ENCODE measurements around the gene RHEX.

RHEX gene

DNA sequence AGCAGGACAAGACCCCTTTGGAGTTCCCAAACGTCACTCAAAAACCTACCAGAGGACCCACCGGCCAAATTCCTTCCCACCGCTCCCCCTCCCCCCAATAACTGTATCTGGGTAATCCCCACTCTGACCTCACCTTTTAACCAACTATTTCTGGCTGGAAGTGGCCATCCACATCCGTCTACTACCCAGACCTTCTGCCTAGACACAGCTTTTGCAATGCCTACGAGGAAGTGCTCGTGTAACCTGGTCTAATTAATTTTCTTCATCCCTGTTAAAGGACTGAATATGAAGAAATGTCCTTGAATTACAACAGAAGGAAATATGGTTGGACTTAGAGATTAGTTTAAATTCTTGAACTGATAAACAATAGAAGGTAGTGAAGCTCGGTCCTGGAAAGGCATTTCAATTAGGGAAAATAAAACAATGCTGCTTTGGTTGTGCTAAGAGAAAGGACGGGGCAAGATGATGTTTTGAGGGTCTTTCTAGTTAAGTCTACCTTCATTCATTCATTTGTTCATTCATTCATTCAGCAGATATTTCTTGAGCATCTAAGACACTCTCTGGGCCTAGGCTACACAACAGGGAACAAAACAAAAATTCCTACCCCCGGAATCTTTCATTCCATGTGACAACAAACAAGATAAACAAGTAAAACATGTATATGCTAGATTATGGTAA, 45.4 kb downstream of the RHEX start:
- no peak for DNase-seq

DNA sequence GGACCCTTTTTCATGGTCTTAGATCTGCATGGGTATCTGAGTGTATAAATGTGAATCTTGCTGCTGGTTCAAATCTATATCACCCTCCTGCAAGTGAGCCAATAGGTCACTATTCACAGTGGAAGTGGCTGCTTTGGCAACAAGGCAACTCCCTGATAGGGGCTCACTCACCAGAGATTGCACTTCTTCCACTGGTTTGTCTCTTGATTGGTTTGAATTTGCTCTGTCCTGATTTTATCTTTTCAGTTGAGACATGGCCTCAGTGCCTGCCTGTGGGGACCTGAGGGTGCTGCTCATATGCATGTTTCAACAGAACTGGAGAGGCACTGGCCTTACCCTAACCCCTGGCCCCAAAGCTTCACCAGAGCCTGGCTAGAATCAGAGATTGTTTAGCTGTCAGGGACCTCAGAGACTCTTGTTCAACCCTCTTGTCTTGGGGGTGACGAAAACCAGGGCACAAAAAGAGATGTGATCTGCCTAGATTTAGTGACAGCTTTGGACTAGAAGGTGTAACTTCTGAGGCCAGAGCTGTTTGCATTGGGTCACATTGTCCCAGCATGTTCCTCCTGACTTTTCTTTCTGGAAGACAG, 47.3 kb downstream of the RHEX start:
- DNase-seq, result no peak

DNA sequence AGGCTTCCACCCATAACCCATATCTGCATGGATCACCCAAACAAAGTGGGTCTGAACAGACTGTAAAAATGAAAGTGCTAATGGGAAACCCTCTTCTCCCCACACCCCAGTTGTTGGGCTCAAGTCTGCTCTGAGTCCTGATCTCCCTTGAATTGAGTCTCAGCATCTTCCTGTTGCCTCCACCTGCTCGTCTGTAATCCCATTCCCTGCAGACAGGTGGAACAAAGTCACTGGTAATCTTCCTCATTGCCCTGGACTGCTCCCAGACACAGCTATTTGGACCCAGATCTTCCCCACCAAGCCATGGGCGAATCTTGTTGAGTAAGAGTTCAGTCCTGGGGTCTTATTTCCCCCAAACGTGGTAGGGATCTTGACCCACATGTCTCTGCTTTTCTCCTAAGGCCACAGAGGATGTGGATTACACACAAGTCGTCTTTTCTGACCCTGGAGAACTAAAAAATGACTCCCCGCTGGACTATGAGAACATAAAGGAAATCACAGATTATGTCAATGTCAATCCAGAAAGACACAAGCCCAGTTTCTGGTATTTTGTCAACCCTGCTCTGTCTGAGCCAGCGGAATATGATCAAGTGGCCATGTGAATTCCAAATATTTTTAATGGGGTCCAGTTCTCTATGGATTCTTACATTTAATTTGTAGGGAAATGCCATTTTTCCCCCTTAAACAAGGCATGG, 48.5 kb downstream of the RHEX start:
- no peak for DNase-seq

DNA sequence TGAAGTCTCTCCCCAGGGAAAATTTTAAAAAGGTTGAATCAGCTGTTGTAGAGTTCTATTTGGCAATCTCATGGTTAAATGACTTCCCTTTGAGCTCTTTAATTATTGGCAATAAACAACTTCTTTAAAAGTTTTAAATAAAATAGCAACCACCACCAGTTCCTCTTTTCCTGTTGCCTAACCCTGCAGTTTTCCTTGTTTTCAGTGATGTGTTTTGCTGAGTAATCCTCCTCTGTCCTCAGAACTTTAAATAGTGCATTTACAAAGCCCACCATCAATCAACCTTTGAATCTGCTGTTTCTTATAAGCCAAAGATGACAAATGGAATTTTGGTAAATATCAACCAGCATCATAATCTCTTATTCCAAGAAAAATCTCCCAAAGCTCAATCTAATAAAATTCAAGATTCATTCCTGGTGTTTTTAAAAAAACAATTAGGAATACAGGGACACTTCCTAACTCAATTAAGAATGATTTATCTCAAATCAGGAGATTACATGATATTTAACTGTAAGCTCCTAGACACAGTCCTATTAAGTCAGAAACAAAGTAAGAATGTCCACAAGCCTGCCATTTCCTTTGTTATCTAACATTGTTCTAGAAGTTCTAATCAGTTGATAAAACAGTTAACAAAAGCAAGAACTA, 49.4 kb downstream of the RHEX start:
- DNase-seq, result no peak

DNA sequence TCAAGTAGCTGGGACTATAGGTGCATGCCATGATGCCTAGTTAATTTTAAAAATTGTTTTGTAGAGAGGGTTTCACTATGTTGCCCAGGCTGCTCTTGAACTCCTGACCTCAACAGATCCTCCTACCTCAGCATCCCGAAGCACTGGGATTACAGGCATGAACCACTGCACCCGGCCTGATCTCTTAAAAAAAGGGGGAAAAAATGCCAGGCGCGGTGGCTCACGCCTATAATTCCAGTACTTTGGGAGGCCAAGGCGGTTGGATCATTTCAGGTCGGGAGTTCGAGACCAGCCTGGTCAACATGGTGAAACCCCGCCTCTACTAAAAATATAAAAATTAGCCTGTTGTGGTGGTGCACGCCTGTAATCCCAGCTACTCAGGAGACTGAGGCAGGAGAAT, 51.0 kb downstream of the RHEX start:
- no peak for DNase-seq

DNA sequence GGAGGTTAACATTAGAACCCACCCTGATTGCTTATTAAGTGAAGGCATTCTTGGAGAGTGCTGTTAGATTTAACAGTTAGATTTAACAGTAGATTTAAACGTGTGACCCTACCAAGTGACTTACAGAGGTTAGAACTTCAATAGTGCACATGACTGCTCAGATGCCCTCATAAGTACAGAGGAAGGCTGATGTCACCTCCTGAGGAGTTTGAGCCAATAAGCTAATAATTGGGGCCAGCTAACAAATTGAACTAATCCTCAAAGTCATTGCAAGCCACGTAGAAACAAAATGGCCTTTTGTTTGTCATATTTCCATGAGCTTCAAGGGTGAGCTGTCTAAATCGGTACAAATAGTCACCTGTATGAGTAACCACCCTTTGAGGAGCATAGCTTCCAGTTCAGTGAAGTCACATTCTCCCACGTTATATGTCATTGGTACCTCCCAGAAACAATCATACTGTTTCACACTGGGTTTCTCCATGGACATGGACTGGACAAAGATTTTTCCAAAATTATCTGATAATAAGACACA, 52.6 kb downstream of the RHEX start:
- no peak for DNase-seq

DNA sequence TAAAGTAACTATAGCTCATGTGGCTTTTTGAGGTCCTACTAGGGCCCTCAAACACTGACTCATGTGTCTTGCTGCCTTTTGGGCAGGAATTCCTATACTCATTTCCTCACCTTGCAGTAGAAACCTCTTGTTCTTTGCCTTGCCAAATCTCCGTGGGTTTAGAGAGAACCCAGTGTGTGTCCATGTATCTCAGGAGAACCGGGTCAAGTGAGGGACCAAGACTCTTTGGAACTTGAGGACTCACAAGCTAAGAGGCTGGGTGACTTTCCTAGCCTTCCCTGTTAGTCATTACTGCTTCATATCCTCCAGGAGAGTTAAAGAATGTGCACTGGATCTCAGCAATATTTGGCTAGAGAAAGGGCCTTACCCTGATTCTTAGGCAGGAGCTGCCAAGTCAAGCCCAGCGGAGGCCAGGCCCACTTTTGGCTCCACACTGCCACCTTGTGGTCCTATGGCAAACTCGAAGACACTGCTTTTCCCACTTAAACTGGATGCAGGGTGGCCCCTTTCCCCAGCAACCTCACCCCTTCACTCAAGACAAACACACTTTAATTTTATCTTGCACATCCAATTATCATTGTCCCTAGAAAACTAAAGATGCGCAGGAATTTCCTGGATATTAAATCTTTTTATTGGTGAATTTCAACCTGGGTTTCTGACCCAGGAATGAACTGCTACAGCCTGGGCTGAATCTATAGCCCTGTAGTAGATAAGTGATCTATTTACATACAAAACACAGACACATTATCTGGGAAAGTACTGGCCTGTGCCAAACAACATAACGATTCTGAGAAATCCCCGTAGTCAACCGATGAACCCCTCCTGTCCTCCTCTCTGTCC, 53.6 kb downstream of the RHEX start:
- DNase-seq, result peak; percentile 46

DNA sequence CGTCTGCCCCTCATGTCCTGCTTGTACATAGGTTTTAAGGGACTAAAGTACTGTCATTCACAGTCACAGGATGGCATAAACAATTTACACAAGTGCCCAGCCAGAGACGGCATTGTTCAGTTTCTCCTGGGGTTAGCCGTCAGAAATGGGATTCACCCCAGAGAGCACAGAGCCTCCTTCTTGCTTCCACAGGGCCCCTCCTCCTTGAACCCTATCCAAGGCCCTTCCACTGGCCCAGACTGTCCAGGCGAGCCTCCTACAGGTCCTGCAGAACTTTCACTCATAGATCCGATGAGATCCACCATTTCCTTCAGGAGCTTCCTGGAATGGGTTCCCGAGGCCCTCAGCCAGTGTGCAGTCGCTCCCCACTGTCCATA, 54.2 kb downstream of the RHEX start:
- no peak for DNase-seq

DNA sequence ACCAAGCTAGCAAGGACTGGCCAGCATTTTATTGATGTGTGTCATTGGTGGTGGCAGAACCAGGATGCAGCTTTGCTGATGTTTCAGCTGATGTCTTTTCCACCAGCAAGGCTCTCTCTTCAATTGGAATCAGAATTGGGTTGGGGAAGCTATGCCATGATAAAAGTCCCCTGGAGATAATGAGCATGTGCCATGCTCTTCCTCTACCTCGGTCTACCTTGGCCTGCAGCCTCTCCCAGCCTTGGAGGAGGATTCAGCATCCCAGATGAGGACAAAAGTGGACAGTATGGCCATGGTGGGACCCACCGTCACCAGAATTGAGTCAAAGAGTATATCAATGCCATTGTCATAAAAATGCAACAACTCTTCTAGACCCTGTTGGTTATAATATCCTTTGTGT, 55.7 kb downstream of the RHEX start:
- DNase-seq, result no peak

DNA sequence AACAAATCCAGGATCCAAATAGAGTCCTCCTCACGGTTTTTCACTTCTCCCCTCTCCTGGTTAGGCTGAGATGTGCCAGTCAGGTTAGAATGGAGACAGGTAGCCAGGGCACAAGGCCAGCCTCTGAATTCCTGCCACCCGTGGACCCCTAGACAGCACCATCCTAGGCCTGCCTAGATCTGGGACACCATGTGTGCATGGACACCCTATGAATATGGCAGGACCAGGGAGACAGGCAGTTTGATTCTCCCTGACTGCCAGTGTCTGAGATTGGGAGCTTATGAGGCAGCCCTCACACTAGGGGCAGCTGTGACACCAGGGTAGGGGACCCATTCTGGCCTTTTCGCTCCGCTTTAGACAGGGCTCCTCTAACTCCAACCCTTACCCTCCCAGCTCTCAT, 56.7 kb downstream of the RHEX start:
- no peak for DNase-seq

DNA sequence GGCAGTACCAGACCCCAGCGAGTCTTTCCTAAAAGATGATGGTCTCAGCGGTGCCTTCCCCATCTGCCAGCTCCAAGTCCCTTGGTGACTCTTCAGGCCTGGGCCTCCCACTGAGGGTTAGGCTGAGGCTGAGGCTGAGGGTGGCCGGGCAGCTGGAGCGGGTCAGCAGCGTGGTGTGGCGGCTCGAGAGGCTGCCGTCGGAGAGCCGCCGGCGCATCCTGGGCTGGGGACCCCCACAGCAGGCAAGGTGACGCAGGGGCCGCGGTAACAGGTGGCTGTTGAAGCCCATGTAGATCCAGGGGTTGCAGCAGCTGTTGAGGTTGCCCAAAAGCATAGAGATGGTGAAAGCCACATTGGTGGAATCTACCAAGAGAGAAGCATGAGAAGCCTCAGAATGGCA, 57.2 kb downstream of the RHEX start:
- no peak for DNase-seq

DNA sequence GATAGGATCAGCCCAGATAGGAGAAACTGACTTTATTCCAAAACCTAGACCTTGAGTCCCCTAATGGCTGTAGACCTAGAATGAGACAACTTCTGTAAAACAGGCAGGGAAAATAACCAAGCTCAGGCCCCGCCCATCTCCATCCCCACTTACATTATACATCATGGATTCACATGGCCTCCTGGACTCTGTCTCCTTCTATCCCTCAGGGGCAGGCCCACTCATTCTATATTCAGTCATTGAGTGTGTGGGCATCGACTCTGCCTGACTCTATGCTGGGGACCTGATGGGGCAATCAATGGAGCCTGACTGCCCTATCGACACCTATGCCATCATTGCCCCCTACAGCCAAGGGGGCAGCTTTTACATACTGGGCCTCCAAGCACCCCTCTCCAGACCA, 57.8 kb downstream of the RHEX start:
- DNase-seq, result no peak

DNA sequence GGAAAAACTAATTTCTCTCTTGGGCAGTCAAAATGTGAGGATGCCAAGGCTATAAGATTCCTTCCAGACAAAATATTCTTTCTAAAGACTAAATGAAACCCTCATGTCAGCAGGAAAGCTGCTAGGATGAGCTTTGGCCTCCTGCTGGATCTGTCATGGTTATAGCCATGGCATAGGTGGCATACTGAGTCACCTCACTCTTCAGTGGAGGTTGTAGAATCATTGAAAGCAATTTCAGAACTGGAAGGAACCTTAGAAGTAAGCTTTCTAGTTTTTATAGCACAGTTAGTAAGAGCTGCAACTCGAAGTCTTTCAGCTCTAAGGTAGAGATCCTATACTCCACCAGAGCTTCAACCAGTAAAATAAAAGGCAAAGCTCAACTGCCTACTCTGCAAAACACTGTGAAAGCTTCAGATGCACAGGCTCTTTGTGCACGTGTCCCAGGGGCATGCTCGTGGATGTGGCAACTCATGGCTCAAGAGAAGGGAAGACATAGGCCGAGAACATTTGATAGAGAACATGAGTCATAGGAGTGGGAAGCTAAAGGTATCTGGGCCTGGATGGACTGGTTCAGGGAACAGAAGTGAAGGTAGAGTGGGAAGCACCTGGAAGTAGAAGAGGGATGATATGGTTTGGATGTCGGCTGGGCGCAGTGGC, 58.4 kb downstream of the RHEX start:
- no peak for DNase-seq

DNA sequence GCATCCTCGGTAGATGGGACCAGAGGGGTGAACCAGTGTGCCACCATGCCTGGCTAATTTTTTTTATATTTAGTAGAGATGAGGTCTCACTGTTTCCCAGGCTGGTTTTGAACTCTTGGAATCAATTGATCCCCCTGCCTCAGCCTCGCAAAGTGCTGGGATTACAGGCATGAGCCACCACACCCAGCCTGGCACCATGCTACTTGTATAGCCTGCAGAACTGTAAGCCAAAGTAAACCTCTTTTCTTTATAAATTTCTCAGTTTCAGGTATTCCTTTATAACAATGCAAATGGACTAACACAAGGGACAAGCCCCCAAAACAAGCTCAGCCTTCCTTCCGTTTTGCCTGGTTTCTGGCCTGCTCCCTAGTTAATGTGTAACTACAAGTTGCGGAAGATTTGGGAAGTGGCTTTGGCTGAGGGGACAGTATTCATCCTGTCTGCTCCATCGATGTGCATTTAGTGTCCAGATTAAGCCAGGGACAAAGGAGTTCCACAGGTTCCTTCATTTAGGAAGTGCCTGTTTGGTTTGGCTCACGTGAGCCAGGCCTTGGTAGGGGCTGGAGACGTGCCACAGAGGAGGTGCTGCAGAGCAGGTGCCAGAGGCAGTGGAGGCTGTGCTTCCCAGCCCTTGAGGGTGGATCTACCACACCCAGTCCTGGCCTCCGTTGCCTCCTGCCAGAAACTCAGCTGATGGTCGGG, 59.8 kb downstream of the RHEX start:
- no peak for DNase-seq

DNA sequence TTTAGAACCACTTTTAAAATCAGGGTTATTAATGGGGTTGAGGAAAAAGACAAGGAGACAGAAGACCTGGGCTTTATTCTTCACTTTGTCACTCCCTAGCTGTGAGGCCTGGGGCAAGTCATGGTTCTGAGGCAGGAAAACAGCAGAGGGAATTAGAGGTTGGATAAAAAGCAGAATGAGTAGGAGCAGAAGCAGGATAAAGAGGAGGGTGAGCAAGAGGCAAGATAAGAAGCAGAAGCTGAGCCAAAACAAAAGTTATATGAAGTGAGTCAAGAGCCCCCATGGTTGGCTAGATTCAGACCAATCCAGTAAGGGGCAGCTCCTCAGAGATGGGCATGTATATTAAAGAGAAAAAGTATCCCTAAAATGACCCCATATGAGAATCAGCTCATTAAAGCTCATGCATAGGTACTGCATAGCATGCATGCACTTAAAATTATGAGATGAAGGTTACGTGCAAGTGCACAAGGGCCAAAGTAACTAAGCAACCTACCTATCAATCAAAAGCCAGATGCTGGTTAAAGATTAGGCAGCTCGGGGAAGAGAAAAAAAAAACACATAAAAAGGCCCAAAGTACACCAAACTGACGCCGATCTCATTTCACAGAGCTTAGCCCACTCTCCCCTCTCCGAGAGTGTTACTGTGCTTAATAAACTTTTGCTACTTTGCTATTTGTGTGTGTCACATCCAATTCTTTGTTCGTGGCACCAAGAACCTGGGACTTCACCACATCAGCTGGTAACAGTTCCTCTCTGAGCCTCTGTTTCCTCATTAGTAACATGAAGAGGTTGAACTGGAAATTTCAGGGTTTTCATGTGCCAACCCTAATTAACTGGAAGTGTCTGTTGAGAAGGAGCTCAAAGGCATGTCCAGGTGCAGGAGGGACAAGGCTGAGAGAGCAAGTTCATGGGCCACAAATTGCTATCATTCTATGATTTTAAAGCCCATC, 62.0 kb downstream of the RHEX start:
- no peak for DNase-seq

DNA sequence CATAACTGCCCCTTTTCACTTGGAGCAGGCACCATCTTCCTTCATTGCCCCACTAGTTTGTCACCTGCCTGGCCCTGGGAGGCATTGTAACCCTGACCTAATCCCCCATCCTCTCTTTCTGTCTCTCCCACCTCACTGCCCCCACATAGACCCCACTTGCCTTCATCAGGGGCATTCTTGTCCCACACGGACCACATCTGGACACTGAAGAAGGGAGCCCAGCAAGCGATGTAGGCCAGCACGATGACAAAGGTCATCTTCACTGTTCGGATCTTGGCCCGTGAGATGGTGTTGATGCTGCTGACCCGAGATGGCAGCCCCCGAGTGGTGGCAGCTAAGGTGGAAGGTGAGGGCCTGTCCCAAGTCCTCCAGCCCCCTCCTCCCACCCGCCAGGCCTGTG, 62.8 kb downstream of the RHEX start:
- no peak for DNase-seq

DNA sequence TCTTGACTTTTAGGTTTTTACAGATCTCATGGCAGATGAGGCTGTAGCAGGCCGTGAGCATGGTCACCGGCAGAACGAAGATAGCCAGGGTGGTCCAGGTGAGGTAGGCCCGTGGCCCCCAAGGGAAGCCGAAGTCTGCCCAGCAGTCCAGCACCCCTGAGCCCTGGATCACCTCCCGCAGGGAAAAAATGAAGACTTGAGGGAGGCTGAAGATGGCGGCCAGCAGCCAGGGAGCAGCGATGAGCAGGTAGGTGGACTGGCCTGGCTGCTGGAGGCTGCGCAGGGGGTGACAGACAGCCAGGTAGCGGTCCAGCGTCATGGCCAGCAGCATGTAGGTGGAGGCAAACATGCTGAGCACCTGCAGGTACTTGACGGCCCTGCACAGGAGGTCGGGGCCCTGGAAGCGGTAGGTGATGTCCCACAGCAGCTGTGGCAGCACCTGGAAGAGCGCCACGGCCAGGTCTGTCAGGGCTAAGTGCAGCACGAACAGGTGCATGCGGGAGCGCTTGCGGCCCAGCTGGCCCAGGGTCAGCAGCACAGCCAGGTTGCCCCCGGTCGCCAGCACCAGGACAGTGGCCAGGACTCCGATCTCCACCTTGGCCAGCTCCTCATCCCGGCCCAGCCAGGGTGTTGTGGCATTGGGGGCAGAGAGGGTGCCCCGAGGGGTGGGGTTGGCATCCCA, 63.4 kb downstream of the RHEX start:
- no peak for DNase-seq

DNA sequence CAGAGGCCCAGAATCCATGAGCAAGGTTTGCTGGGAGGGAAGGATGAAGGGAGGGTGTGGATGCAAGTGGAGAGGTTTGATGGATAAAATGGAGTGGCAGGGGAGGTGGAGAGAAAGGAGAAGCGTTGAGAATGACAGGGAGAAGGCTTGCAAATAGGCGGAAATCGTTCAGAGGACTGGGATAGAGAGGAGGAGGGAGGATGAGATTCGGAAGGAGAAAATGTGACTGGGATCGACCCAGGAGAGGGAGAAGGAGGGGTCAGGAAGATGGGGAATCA, 63.8 kb downstream of the RHEX start:
- no peak for DNase-seq

DNA sequence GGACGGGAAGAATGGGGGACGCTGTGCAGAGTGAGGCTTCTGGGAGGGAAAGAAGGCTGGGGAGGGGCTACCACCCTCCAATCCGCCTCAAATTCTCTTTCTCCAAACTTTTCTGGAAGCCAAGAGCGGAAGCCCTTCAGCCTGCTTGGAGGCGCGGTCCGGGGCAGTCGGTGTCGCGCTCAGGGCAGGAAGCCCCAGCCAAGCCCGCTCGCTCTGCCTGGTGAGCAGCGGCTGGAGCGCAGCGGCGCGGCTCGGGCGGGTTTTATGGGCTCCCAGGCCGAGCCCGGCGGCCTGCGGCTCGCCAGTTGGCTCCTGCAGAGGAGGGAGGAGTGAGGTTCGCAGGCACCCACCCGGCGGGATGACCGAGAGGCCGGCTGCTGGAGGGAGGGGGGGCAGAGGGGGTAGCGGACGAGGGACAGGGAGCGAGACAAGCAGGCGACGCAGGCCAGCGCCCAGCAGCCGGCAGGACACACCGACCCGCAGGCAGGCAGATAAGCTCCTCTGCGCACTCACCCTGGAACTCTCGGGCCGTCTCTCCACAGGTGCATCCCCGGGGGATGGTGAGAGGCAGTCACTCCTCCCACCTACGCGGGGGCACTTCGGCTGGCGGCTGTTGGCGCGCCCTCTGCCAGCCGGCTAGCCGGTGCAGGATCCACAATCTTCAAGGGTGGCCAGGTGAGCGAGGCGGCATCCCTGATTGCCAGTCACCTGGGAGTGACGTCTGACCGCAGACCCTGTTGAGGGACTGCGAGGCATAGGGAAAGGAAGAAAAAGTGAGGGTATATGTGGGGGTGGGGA, 64.4 kb downstream of the RHEX start, which contains the start of gene AVPR1B:
AVPR1B (minus strand) TSS at position 238 of the 798 bp plus-strand sequence. CDS start 498 bp downstream, outside the sequence.
- no peak for DNase-seq
